Measurements from ENCODE around the gene CDH16.

CDH16 gene

DNA sequence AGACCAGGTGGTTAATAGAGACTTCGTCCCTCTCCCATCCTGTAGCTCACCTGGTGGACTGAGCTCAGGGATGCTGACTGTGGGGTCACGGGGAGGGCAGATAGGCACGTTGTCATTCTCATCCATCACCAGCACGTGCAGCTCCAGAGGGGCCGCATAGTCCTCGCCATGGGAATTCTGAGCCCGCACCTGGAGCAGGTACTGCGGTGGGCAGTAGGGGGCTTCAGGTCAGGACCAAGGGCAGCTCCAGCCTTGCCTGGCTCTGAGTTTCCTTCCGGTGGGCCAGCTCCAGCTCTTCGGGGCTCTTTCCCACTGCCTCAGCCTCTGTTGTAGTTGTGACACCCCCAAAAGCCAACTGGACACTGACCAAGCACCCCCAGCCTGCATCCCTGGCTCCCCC is 5.6 kb downstream of the CDH16 start:
- no peak for FAIRE-seq

GRCh38 chr16:66911801-66912200 is 6.9 kb downstream of the CDH16 start:
- FAIRE-seq = no peak
- no peak for DNase-seq (ENCODE audit: insufficient read length, low spot score)

More for the DNA sequence above, 5.6 kb downstream of the CDH16 start:
- no peak for DNase-seq (ENCODE audit: insufficient read length, low spot score)

DNA sequence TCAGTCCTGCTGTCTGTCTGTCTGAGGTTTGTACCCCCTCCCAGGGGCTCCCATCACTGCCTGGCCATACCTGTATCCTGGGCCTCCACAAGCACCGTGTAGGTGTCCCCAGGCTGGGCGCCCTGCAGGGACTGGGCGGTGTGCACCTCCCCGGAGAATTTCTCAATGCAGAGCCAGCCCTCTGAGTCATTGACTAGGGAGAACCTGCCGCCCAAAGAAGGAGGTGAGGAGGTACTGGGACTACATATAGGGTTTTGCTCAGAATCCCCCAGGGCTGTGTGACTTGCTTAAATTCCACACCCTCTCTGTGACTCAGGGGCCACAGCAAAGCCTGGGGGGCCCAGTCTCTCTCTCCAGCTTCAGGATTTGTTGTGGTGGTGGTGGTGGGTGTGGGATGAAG is 7.6 kb downstream of the CDH16 start:
- DNase-seq (ENCODE audit: insufficient read length, low spot score) (no peak), FAIRE-seq (no peak)

DNA sequence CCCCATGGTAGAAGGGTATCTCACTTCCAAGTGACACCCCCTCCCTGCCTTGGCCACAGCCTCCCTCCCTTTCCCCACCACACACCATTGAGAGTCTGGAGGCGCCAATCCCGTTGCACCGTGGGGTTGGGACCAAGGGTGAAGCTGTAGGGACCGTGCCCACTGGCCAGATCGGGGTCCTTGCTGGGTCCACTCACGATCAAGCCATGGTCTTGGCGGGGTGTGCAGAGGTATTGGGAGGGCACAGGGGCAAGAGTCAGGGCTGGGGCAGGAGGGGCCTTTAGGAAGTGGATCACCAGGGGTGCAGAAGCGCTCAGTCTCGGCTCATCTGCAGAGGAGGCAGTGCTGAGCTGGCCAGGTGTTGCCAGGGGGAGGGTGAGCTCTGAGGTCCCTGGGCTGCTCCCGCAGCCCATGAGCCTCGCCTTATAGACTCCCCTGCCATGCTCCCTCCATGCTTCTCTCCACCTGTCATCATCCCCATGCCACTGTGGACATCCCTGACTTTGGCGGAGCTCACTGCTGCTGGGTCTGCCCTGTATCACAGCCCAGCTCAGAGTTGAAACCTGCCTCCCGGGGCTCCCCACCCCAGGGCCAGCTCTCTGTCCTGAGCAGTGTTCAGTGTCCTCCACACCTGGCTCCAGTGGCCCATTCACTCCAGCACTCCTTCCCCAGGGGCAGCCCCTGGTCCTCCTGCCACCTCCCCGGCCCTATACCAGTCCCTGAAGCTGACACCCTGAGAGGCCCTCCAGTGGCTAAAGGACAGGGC is 8.3 kb downstream of the CDH16 start:
- DNase-seq (ENCODE audit: insufficient read length, low spot score) = no peak
- FAIRE-seq = no peak

DNA sequence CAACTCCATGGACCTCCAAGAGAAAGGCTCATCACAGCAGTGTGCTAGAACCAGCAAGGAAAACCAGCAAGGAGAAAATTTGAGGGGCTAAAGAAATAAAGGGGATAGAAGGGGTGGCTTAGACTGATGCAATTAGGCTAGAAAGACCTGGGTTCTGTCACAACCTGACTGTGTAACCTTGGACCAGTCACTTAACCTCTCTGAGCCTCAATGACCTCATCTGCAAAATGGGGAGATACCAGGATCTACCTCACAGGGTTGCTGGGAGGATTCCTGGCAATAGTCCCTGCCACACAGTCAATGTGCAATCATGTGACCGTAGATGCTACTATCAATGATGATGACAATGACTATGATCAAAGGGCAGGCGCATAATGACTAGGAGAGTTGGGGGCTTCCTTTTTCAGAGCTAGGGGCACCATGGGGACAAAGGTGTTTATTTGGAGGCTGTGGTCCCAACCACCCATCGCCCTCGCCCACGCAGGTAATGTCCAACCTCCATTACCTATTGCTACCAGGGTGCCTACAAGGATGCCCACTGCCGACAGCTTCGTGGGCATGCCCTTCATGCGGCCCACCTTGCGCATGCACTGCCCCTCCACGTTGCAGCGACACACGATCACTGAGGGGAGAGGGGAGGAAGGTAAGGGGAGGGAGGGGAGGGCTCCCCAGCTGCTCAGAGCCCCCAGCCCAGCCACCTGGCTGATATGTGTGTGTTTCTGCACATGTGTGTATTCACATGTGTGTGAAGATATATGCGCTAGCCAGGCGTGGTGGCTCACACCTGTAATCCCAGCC is 9.7 kb downstream of the CDH16 start:
- DNase-seq (ENCODE audit: insufficient read length, low spot score) (no peak), FAIRE-seq (no peak)

GRCh38 chr16:66908116-66908515 is 10.6 kb downstream of the CDH16 start:
- DNase-seq (ENCODE audit: insufficient read length, low spot score) (no peak), FAIRE-seq (no peak)

- FAIRE-seq (no peak), DNase-seq (ENCODE audit: insufficient read length, low spot score) (no peak)
Observed at GRCh38 chr16:66906916-66907836, 11.5 kb downstream of the CDH16 start.

DNA sequence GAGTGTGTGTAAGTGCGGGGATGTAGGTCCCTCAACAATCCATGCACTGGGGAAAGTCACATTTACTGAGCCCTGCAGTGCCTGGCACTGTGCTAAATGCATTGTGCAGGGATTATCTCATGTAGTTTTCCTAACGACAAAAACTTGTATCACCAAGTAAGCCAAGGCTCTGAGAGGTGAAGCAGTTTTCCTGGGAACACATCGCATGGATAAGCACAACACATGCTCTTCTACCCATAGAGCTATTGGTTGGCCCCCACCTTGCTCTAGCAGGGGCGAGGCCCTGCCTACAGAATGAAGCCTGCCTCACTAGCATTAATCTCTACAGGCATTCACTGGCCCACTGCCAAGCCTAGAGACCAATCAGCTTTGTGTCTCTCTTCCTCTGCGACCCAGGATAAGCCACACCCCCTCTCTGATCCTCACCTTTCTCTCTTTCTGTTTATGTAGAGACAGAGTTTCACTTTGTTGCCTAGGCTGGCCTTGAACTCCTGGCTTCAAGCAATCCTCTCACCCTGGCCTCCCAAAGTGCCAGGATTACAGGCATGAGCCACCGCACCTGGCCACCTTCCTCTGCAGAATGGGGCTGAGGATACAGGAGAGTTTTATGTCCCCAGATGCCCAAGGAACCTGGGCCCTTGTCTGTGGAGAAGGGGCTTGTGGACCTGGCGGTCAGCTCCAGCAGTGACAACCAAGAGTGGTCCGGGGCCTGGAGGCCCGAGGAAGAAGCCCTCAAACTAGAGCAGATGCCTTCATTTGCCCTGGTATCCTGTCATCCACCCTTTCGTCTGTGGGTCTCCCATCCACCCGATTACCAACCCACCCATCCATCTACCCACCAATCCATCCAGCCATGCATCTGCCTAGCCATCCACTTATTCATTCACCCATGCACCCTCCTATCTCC is 12.8 kb downstream of the CDH16 start:
- DNase-seq (ENCODE audit: insufficient read length, low spot score) = no peak
- no peak for FAIRE-seq

DNA sequence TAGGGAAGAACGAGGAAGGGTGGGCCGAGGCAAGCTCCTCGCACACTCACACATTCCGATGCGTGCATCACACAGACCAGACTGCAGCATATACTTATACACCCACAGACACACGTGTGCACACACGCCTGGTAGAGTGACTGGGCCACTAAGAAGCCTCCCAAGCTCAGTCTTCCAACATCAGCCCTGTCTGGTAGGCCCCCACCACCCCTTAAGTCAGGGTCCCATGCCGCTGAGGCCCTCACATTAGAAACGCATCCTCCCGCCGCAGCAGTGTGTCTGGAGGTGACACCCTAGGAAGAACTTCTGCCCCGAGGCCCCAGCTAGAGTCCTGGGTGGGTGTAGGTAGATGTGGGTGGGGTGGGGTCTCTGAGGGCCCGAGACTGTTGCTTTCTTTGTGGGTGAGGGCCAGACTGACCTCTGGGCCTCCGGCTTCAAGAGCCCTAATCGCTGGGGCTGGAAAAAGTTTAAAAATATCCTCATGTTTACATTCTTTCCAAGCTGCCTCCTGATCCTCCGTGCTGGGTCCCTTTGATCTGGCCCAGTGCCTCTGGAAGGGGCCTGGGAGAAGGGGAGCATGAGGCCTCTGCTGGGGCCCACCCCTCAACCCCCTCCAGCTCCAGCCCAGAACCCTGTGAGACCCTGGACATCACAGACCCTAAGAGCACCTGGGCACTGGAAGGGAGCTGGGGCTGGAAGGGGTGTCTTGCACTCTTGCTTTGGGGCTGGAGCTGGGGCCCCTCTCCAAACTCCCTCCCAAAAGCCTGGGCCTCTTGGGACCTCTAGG is 13.6 kb downstream of the CDH16 start:
- FAIRE-seq (no peak), DNase-seq (ENCODE audit: insufficient read length, low spot score) (no peak)

DNA sequence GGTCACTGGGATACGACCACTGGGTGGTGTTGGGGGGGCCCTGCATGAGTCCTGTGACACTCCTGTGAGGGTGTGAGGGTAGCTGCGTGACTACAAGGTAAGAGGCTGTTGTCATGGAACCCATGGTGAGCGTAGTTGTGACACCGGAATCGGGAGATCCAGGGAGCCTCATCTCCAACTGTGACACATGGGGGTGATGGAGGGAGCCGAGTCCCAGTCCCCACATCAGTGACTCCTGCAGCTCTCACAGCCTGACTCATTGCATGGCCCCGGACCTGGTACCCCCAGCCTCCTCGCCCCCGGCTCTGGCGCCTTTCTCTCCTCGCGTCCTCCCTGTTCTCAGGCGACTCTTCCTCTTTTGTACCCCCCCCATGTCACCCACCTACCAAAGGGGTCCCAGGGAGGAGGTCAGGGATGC is 14.2 kb downstream of the CDH16 start:
- FAIRE-seq (no peak), DNase-seq (ENCODE audit: insufficient read length, low spot score) (no peak)

DNA sequence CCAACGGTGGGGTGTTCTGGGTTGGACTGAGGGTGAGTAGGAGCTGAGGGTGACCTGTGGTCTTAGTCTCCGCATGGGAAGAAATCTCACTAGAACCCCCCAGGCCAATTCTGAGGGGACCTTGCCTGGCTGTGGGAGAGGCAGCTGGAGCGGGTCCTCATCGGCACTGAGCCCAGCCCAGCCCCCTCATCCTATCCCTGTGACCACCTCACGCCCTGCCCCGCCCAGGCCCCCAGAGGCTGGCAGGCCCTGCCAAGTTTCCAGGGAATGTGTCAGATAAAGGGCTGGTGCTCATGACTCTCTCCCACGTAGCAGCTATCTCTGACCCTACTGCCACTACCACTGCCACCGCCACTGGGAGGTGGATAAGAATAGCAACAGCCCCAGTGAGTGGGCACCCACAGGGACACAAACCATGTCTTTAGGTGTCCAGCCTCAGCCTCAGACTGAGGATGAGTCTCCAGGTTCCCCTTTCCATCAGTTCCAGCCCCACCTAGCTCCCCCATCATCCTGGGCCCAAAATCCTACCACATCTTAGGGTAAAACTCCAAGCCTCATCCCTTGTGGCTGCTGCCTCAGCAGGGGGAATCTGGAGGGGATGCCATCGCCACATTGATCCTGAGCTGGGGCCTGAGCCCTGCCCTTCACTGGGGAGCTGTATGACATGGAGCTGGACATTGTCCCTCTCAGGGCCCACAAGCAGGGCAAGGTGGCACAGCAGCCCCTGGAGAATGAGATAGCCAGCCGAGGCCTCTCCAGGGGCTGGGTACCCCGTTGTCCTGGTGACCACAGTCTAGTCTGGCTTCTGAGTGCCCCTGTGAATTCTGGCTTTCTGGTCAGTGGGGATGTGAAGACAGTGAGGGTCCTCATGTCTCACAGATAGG is 14.9 kb downstream of the CDH16 start:
- DNase-seq (ENCODE audit: insufficient read length, low spot score) (no peak), FAIRE-seq (no peak)

- no peak for FAIRE-seq
- no peak for DNase-seq (ENCODE audit: insufficient read length, low spot score)
Observed at GRCh38 chr16:66902648-66903543, 15.8 kb downstream of the CDH16 start.

DNA sequence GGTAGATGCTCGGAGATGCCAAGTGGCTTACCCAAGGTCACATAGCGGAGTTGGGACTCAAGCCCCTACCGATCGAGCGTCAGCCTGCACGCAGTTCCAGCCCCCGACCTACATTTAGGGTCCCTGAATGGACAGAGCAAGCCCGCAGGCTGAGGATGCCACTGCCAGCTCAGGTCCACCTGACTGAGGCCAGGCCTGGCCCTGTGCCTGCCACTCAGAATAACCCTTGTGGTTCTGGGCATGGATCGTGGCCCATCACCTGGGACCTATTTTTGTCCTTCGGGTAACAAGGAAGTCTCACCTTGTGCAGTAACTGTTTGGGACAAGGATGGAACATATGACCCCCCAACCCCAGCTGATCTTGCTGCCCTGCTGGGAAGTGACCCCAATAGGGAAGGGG is 17.1 kb downstream of the CDH16 start:
- no peak for DNase-seq (ENCODE audit: insufficient read length, low spot score)
- FAIRE-seq = no peak

DNA sequence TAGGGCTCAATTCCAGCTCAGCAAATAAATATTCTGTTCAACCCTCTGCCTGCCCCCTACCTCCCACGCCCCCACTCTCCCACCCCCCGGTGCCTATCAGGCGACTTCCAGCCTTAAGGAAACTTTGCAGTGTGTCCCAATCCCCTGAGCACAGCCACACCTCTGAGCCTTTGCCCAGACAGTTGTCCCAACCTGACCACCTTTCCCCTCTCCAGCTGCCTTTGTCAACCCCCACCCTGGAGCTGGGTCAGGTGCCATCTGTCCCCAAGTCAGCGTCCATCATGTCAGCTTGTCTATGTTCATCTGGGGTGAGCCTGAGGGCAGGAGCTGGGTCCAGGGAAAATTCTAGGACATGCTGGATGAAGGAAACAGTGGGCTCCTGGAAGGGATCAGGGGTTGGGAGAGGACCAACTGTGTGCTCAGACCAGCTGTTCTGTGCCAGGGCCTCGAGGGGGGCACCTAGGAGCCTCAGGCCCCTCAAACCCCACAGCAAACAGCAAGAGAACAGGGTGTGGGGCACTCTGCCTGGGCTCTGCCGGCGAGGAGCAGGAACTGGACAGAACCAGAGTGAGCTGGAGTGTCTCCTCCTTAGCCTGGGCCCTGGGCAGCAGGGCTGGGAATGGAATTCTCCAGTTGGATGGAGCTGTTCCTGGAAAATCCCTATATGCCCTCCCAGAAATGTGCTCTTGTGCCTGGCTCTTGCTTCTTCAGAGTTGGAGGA is 17.8 kb downstream of the CDH16 start:
- FAIRE-seq (no peak), DNase-seq (ENCODE audit: insufficient read length, low spot score) (no peak)

DNA sequence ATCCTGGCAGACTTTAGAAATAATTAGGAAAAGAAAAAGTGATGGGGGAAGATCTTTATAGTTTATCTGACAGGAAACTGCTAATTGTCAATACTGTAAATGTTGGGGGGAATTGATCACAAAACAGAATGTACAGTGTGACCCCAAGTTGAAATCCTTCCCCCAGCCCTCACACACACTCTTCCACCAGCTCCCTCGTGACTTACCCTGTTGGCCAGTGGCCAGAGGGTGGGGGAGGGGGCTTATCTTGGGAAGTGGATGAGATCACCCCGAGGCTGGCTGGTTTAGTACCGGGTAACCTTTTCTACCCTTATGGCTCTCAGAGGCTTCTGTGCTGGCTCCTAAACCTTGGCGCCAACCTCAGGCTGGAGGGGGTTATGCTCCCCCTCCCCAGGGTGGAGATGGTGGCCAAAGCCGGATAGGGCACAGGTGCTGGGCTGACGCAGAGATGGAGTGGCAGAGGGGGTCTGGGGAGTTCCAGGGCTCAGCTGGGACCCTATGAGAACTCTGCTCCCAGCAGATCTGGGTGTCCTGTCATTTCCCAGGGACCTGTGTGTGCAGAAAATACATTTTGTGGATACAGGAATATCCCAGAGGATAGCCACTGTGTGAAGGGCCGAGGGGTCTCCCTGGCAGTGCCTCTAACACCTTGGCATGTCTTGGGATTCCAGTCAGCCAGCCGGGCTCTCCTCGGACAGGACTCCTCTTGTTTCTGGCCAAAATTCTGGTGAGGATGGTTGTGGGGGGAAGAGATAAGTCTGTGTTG is 18.6 kb downstream of the CDH16 start:
- FAIRE-seq (peak; percentile 38), DNase-seq (ENCODE audit: insufficient read length, low spot score) (peak; percentile 81)

Data from HTR-8/SVneo (cell line).